Activated CD8-positive, alpha-beta T cell treated with anti-CD3 and anti-CD28 coated beads for 36 hours (primary cell): ENCODE measurements around the gene MAPKAP1. TPM values are rescaled to one million over a fixed set of nuclear protein-coding genes. Genes with fewer than 3 reads are reported as not detected.
A peak's percentile ranks its signal among the peaks of the same experiment; 100 is the strongest.

Experiments
- ATAC-seq: fragments of 200-7000 bp; cut with Tn5 transposase; one replicate; pipeline ENCODE4 v1.10.0; 2021; ENCODE audit warnings: mild to moderate bottlenecking, moderate library complexity
- CTCF ChIA-PET: fragments of 350-600 bp; sonication (Branson Sonifier 250); formaldehyde crosslinking; loops from one replicate; lab custom pipeline; 2021; ENCODE audit warnings: antibody characterized with exemption; lab: Charles Lee
- POLR2A ChIA-PET: fragments of 350-600 bp; sonication (Branson Sonifier 250); formaldehyde crosslinking; loops from one replicate; lab custom pipeline; 2021; ENCODE audit warnings: antibody characterized with exemption; lab: Charles Lee
- DNase-seq: peaks from one replicate; pipeline ENCODE4 v3.0.0-alpha.2; 2020
- H3K27ac Mint-ChIP-seq: one replicate; pipeline ENCODE4 v1.8.0; 2021; ENCODE audit warnings: mild to moderate bottlenecking, mixed read lengths
- H3K27me3 Mint-ChIP-seq: one replicate; pipeline ENCODE4 v1.8.0; 2021; ENCODE audit warnings: mixed read lengths
- H3K36me3 Mint-ChIP-seq: one replicate; pipeline ENCODE4 v1.8.0; 2021; ENCODE audit warnings: low read depth, mixed read lengths
- H3K4me1 Mint-ChIP-seq: one replicate; pipeline ENCODE4 v1.8.0; 2021; ENCODE audit warnings: low read depth, mixed read lengths
- H3K4me3 Mint-ChIP-seq: one replicate; pipeline ENCODE4 v1.8.0; 2021; ENCODE audit warnings: mild to moderate bottlenecking, moderate library complexity, mixed read lengths
- H3K9me3 Mint-ChIP-seq: one replicate; pipeline ENCODE4 v1.8.0; 2021; ENCODE audit warnings: mixed read lengths
- CTCF ChIP-seq: fragments of 200-600 bp; IDR thresholded peaks from one replicate; pipeline ENCODE4 v1.8.0; 2022; ENCODE audit warnings: antibody characterized with exemption, mild to moderate bottlenecking
- intact Hi-C: fragments of 100-400 bp; cut with micrococcal nuclease; formaldehyde crosslinking; loops from one replicate; pipeline ENCODE4 v1.10.0; 2022
- total RNA-seq, 2 experiments: library from RNA; stranded (reverse); gene quantifications; one replicate each; pipeline ENCODE4 v1.2.3, GENCODE V29; 2021

MAPKAP1 gene
- total RNA-seq, 2 experiments from 2014 or later: 58.8 to 62.4 TPM

GRCh38 chr9:125705893-125706292, 1.1 kb downstream of the MAPKAP1 start:
- Mint-ChIP-seq H3K36me3 (peaks cover 7% of the 10 kb centered on the region), H3K4me1 (peaks cover 45% of the 10 kb centered on the region), H3K4me3 (peak overlapping the region; percentile 84), H3K27me3 (no peaks in the 10 kb centered on the region), H3K27ac (peak overlapping the region; percentile 55), H3K9me3 (no peaks in the 10 kb centered on the region)
- intact Hi-C loops: no loop called here
- TF ChIP-seq CTCF: no peak
- ChIA-PET POLR2A (interaction anchor here (2.2 kb wide), 1 partner anchor 40 kb away, joined by 8 read pairs; no protein-coding TSS in a partner anchor), CTCF (interaction anchor here (1.0 to 2.0 kb wide), 3 partner anchors 23 to 148 kb away, joined by 3 to 7 read pairs (median 3); no protein-coding TSS in a partner anchor)
- no peak for DNase-seq
- no peak for ATAC-seq

DNA sequence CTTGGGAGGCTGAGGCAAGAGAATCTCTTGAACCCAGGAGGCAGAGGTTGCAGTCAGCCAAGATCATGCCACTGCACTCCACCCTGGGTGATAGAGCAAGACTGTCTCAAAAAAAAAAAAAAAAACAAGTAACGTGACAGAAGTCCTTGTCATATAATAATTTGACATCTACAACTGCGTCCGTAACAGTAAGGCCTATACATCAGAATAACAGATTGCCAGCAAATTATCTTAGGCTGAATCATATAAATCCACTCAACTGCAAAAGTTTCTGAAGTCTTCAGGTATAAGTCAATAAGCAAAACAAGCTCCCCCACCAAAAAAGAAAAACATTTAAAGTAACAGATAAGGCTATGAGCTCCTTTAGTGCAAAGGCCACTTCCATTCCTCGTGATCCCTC, 3.3 kb downstream of the MAPKAP1 start:
- TF ChIP-seq CTCF: no peak
- no peak for ATAC-seq
- intact Hi-C loops: no loop called here
- H3K9me3 Mint-ChIP-seq: no peaks in the 10 kb centered on the region
- peaks cover 7% of the 10 kb centered on the region for H3K36me3 Mint-ChIP-seq
- ChIA-PET POLR2A (interaction anchor here (0.5 to 1.4 kb wide), 3 partner anchors 30 to 47 kb away, joined by 3 to 4 read pairs (median 3); no protein-coding TSS in a partner anchor), CTCF (interaction anchor here (1.9 kb wide), 1 partner anchor 296 kb away, joined by 6 read pairs; no protein-coding TSS in a partner anchor)
- H3K4me3 Mint-ChIP-seq: no peak overlapping the region
- peaks cover 59% of the 10 kb centered on the region for H3K4me1 Mint-ChIP-seq
- no peak overlapping the region for H3K27ac Mint-ChIP-seq
- H3K27me3 Mint-ChIP-seq: no peaks in the 10 kb centered on the region
- no peak for DNase-seq

- Mint-ChIP-seq H3K36me3 (peaks cover 11% of the 10 kb centered on the region), H3K27ac (peak overlapping the region; percentile 51), H3K4me1 (peaks cover 68% of the 10 kb centered on the region), H3K27me3 (no peaks in the 10 kb centered on the region), H3K9me3 (no peaks in the 10 kb centered on the region), H3K4me3 (no peak overlapping the region)
- peak; percentile 76 for ATAC-seq
- peak; percentile 35 for DNase-seq
- TF ChIP-seq CTCF: no peak
- POLR2A ChIA-PET: interaction anchor here (0.6 to 1.2 kb wide), 2 partner anchors 44 to 69 kb away, joined by 3 read pairs; no protein-coding TSS in a partner anchor
- intact Hi-C loops: loop anchor here (2.0 kb wide), 1 partner anchor 57 kb away; no protein-coding TSS in a partner anchor
- CTCF ChIA-PET: no interaction called here
Measured at GRCh38 chr9:125701351-125701750, 5.7 kb downstream of the MAPKAP1 start.

- Mint-ChIP-seq H3K4me3 (peak overlapping the region; percentile 3), H3K4me1 (peaks cover 65% of the 10 kb centered on the region), H3K36me3 (peaks cover 13% of the 10 kb centered on the region), H3K27me3 (no peaks in the 10 kb centered on the region), H3K9me3 (no peaks in the 10 kb centered on the region), H3K27ac (peak overlapping the region; percentile 57)
- intact Hi-C loops: loop anchor here (2.0 kb wide), 1 partner anchor 56 kb away; no protein-coding TSS in a partner anchor
- TF ChIP-seq CTCF: no peak
- POLR2A ChIA-PET: interaction anchor here (0.6 to 1.2 kb wide), 2 partner anchors 44 to 68 kb away, joined by 3 read pairs; no protein-coding TSS in a partner anchor
- DNase-seq: peak; percentile 79
- CTCF ChIA-PET: no interaction called here
- ATAC-seq: peak; percentile 94
Measured at GRCh38 chr9:125700791-125701190, 6.2 kb downstream of the MAPKAP1 start.

GRCh38 chr9:125699870-125700269, 7.1 kb downstream of the MAPKAP1 start:
- Mint-ChIP-seq H3K4me3 (no peak overlapping the region), H3K4me1 (peaks cover 57% of the 10 kb centered on the region), H3K27ac (no peak overlapping the region), H3K9me3 (no peaks in the 10 kb centered on the region), H3K36me3 (peaks cover 13% of the 10 kb centered on the region), H3K27me3 (no peaks in the 10 kb centered on the region)
- no peak for DNase-seq
- ChIA-PET CTCF (no interaction called here), POLR2A (interaction anchor here (1.3 kb wide), 1 partner anchor 65 kb away, joined by 3 read pairs; no protein-coding TSS in a partner anchor)
- intact Hi-C loops: loop anchor here (2.0 kb wide), 1 partner anchor 55 kb away; no protein-coding TSS in a partner anchor
- no peak for TF ChIP-seq CTCF
- ATAC-seq: no peak
